CD4-positive, CD25-positive, alpha-beta regulatory T cell (primary cell): ENCODE data around the gene AACS. TPM values are rescaled to one million over a fixed set of nuclear protein-coding genes. Genes with fewer than 3 reads are reported as not detected.

Experiments used
- ATAC-seq, 2 donors: fragments of 150-1000 bp; cut with Tn5 transposase; one replicate each; pipeline ENCODE4 v1.10.0; 2021; ENCODE audit warnings: low read depth in 2 of 2, moderate number of reproducible peaks in 2 of 2, moderate library complexity in 1 of 2
- DNase-seq, 3 donors: peaks; one replicate each; pipeline versions ENCODE4 v3.0.0 to v3.0.0-alpha.2; 2012 to 2022; ENCODE audit warnings: mixed read lengths in 1 of 3
- H3K27ac ChIP-seq: one replicate; pipeline ENCODE4 v1.7.0; 2013; ENCODE audit warnings: mild to moderate bottlenecking, low read length; ENCODE audit not compliant: insufficient read depth, poor library complexity, severe bottlenecking
- H3K27me3 ChIP-seq: one replicate; pipeline ENCODE4 v1.7.0; 2013; ENCODE audit warnings: low read length; ENCODE audit not compliant: control insufficient read depth, insufficient read depth
- H3K36me3 ChIP-seq: one replicate; pipeline ENCODE4 v1.7.0; 2013; ENCODE audit warnings: mild to moderate bottlenecking, low read length, moderate library complexity; ENCODE audit not compliant: control insufficient read depth, insufficient read depth
- H3K4me1 ChIP-seq: 2 replicates; pipeline ENCODE4 v1.7.0; 2013; ENCODE audit warnings: mild to moderate bottlenecking, low read length; ENCODE audit not compliant: insufficient read depth, control insufficient read depth, poor library complexity, severe bottlenecking
- H3K4me3 ChIP-seq: one replicate; pipeline ENCODE4 v1.7.0; 2013; ENCODE audit warnings: low read depth, mild to moderate bottlenecking, low read length, moderate library complexity
- H3K9me3 ChIP-seq, 2 experiments: 1 replicate in 1 of 2; 2 replicates in 1 of 2; pipeline ENCODE4 v1.7.0; 2013; ENCODE audit warnings: low read length in 2 of 2, mild to moderate bottlenecking in 1 of 2, moderate library complexity in 1 of 2; ENCODE audit not compliant: control insufficient read depth in 2 of 2
- H3K27ac Mint-ChIP-seq, 3 donors: one replicate each; pipeline ENCODE4 v1.8.0; 2020 to 2022; ENCODE audit warnings: mild to moderate bottlenecking in 3 of 3, mixed read lengths in 3 of 3, moderate library complexity in 2 of 3
- H3K27me3 Mint-ChIP-seq: one replicate; pipeline ENCODE4 v1.8.0; 2022; ENCODE audit warnings: mild to moderate bottlenecking, mixed read lengths
- H3K36me3 Mint-ChIP-seq: one replicate; pipeline ENCODE4 v1.8.0; 2020; ENCODE audit warnings: mixed read lengths
- H3K4me1 Mint-ChIP-seq, 4 donors: one replicate each; pipeline ENCODE4 v1.8.0; 2020 to 2022; ENCODE audit warnings: mixed read lengths in 4 of 4, mild to moderate bottlenecking in 1 of 4
- H3K4me3 Mint-ChIP-seq, 4 donors: one replicate each; pipeline ENCODE4 v1.8.0; 2020 to 2022; ENCODE audit warnings: mild to moderate bottlenecking in 4 of 4, mixed read lengths in 4 of 4, moderate library complexity in 3 of 4
- H3K9me3 Mint-ChIP-seq, 7 donors: one replicate each; pipeline ENCODE4 v1.8.0; 2020 to 2022; ENCODE audit warnings: mixed read lengths in 7 of 7, mild to moderate bottlenecking in 3 of 7, moderate library complexity in 2 of 7
- polyA plus RNA-seq, 4 donors: library from polyadenylated mRNA; unstranded; fragments of 300-500 nt; fragmentation: Illumina TruSeq; gene quantifications; one replicate each; pipeline ENCODE4 v1.2.3, GENCODE V29; 2021
- total RNA-seq: library from RNA; stranded (reverse); gene quantifications from one replicate; pipeline ENCODE4 v1.2.3, GENCODE V29; 2022

AACS gene
- total and polyA plus RNA-seq, 5 donors from 2014 or later: 5.4 to 8.8 (median 7.8) TPM

GRCh38 chr12:125092872-125093680 lies 27.8 kb downstream of the AACS start:
- Mint-ChIP-seq H3K4me3 (no peak overlapping the region), H3K4me1 (no peaks in the 10 kb centered on the region), H3K27ac (peak overlapping the region in 1 of 3 donors; percentile 35), H3K27me3 (no peaks in the 10 kb centered on the region), H3K9me3 (no peaks in the 10 kb centered on the region), H3K36me3 (peaks cover 23% of the 10 kb centered on the region)
- H3K4me1 ChIP-seq: no peaks in the 10 kb centered on the region
- ATAC-seq (peak in 1 of 2 donors; percentile 8), DNase-seq (no peak)
- peaks cover 2% of the 10 kb centered on the region for H3K36me3 ChIP-seq
- H3K9me3 ChIP-seq: no peaks in the 10 kb centered on the region
- no peak overlapping the region for H3K27ac ChIP-seq
- H3K27me3 ChIP-seq: no peaks in the 10 kb centered on the region
- no peak overlapping the region for H3K4me3 ChIP-seq

GRCh38 chr12:125093681-125094330 lies 28.6 kb downstream of the AACS start:
- H3K9me3 Mint-ChIP-seq: no peaks in the 10 kb centered on the region
- no peak overlapping the region for H3K4me3 ChIP-seq
- no peak overlapping the region for H3K4me3 Mint-ChIP-seq
- H3K27ac Mint-ChIP-seq: no peak overlapping the region
- peaks cover 2% of the 10 kb centered on the region for H3K36me3 ChIP-seq
- H3K36me3 Mint-ChIP-seq: peaks cover 23% of the 10 kb centered on the region
- H3K27me3 Mint-ChIP-seq: no peaks in the 10 kb centered on the region
- no peaks in the 10 kb centered on the region for H3K27me3 ChIP-seq
- ATAC-seq: no peak
- no peaks in the 10 kb centered on the region for H3K4me1 ChIP-seq
- no peaks in the 10 kb centered on the region for H3K9me3 ChIP-seq
- no peak overlapping the region for H3K27ac ChIP-seq
- DNase-seq: no peak
- H3K4me1 Mint-ChIP-seq: no peaks in the 10 kb centered on the region

GRCh38 chr12:125096894-125097293 lies 31.7 kb downstream of the AACS start:
- Histone ChIP-seq H3K4me1 (no peaks in the 10 kb centered on the region), H3K9me3 (no peaks in the 10 kb centered on the region), H3K4me3 (no peak overlapping the region), H3K27ac (no peak overlapping the region), H3K27me3 (no peaks in the 10 kb centered on the region), H3K36me3 (no peaks in the 10 kb centered on the region)
- Mint-ChIP-seq H3K36me3 (peaks cover 21% of the 10 kb centered on the region), H3K4me3 (peak overlapping the region in 1 of 4 donors; percentile 35), H3K9me3 (no peaks in the 10 kb centered on the region), H3K4me1 (peaks cover 0 to 2% (median 0%) of the 10 kb centered on the region in 4 donors), H3K27ac (peak overlapping the region in 1 of 3 donors; percentile 41), H3K27me3 (no peaks in the 10 kb centered on the region)
- DNase-seq (no peak), ATAC-seq (no peak)

GRCh38 chr12:125097427-125097826 lies 32.2 kb downstream of the AACS start:
- no peak overlapping the region for H3K27ac Mint-ChIP-seq
- no peak for DNase-seq
- Histone ChIP-seq H3K4me3 (no peak overlapping the region), H3K4me1 (no peaks in the 10 kb centered on the region), H3K27ac (no peak overlapping the region), H3K27me3 (no peaks in the 10 kb centered on the region), H3K36me3 (no peaks in the 10 kb centered on the region), H3K9me3 (no peaks in the 10 kb centered on the region)
- peaks cover 0 to 2% (median 0%) of the 10 kb centered on the region in 4 donors for H3K4me1 Mint-ChIP-seq
- no peaks in the 10 kb centered on the region for H3K27me3 Mint-ChIP-seq
- H3K9me3 Mint-ChIP-seq: no peaks in the 10 kb centered on the region
- H3K4me3 Mint-ChIP-seq: no peak overlapping the region
- no peak for ATAC-seq
- peaks cover 21% of the 10 kb centered on the region for H3K36me3 Mint-ChIP-seq

- Mint-ChIP-seq H3K4me1 (peaks cover 0 to 2% (median 0%) of the 10 kb centered on the region in 4 donors), H3K4me3 (no peak overlapping the region), H3K9me3 (no peaks in the 10 kb centered on the region), H3K36me3 (peaks cover 28% of the 10 kb centered on the region), H3K27ac (no peak overlapping the region), H3K27me3 (no peaks in the 10 kb centered on the region)
- no peak overlapping the region for H3K4me3 ChIP-seq
- ATAC-seq (no peak), DNase-seq (no peak)
- H3K27ac ChIP-seq: no peak overlapping the region
- H3K9me3 ChIP-seq: no peaks in the 10 kb centered on the region
- H3K4me1 ChIP-seq: no peaks in the 10 kb centered on the region
- no peaks in the 10 kb centered on the region for H3K27me3 ChIP-seq
- H3K36me3 ChIP-seq: no peaks in the 10 kb centered on the region
Measured at GRCh38 chr12:125098676-125099408, 33.6 kb downstream of the AACS start.

- Mint-ChIP-seq H3K27ac (no peak overlapping the region), H3K4me3 (no peak overlapping the region), H3K4me1 (peaks cover 0 to 2% (median 0%) of the 10 kb centered on the region in 4 donors), H3K36me3 (peaks cover 31% of the 10 kb centered on the region), H3K9me3 (no peaks in the 10 kb centered on the region), H3K27me3 (no peaks in the 10 kb centered on the region)
- Histone ChIP-seq H3K4me1 (no peaks in the 10 kb centered on the region), H3K36me3 (no peaks in the 10 kb centered on the region), H3K27me3 (no peaks in the 10 kb centered on the region), H3K4me3 (no peak overlapping the region), H3K27ac (no peak overlapping the region), H3K9me3 (no peaks in the 10 kb centered on the region)
- DNase-seq: no peak
- no peak for ATAC-seq
Measured at GRCh38 chr12:125099409-125099782, 34.2 kb downstream of the AACS start.

GRCh38 chr12:125100551-125101434 lies 35.6 kb downstream of the AACS start:
- H3K9me3 ChIP-seq: no peaks in the 10 kb centered on the region
- no peak overlapping the region for H3K27ac Mint-ChIP-seq
- no peaks in the 10 kb centered on the region for H3K9me3 Mint-ChIP-seq
- peaks cover 0 to 4% (median 0%) of the 10 kb centered on the region in 4 donors for H3K4me1 Mint-ChIP-seq
- H3K4me1 ChIP-seq: no peaks in the 10 kb centered on the region
- peaks cover 27% of the 10 kb centered on the region for H3K36me3 Mint-ChIP-seq
- no peak overlapping the region for H3K4me3 ChIP-seq
- H3K4me3 Mint-ChIP-seq: no peak overlapping the region
- no peaks in the 10 kb centered on the region for H3K27me3 ChIP-seq
- no peaks in the 10 kb centered on the region for H3K36me3 ChIP-seq
- DNase-seq (no peak), ATAC-seq (no peak)
- no peaks in the 10 kb centered on the region for H3K27me3 Mint-ChIP-seq
- H3K27ac ChIP-seq: no peak overlapping the region
